Lung (tissue), 12 donors: ENCODE measurements around the gene IGFBP6. TPM values are rescaled to one million over a fixed set of nuclear protein-coding genes. Genes with fewer than 3 reads are reported as not detected.

Source experiments
- ATAC-seq: fragments of 200-7000 bp; cut with Tn5 transposase; one replicate; pipeline ENCODE4 v1.9.1; 2020; ENCODE audit warnings: moderate number of reproducible peaks; ENCODE audit not compliant: insufficient read depth, low FRiP score
- DNase-seq, 3 donors: peaks; one replicate each; pipeline ENCODE4 v3.0.0-alpha.2; 2013 to 2017
- H3K27ac ChIP-seq, 2 donors: one replicate each; pipeline ENCODE4 v1.5.1; 2013; ENCODE audit warnings: mild to moderate bottlenecking in 2 of 2, moderate library complexity in 2 of 2, control low read depth in 1 of 2, inconsistent platforms in 1 of 2, low read depth in 1 of 2, low read length in 1 of 2
- H3K27me3 ChIP-seq, 3 donors: one replicate each; pipeline ENCODE4 v1.5.1; 2013; ENCODE audit warnings: low read length in 2 of 3; ENCODE audit not compliant: control insufficient read depth in 3 of 3, insufficient read depth in 3 of 3
- H3K36me3 ChIP-seq, 4 donors: one replicate each; pipeline ENCODE4 v1.5.1; 2013; ENCODE audit warnings: low read length in 4 of 4, mild to moderate bottlenecking in 1 of 4, moderate library complexity in 1 of 4; ENCODE audit not compliant: control insufficient read depth in 4 of 4, insufficient read depth in 4 of 4
- H3K4me1 ChIP-seq, 5 donors: one replicate each; pipeline ENCODE4 v1.5.1; 2013; ENCODE audit warnings: low read length in 5 of 5, mild to moderate bottlenecking in 2 of 5, moderate library complexity in 1 of 5; ENCODE audit not compliant: control insufficient read depth in 5 of 5, insufficient read depth in 5 of 5
- H3K4me3 ChIP-seq: one replicate; pipeline ENCODE4 v1.5.1; 2013; ENCODE audit warnings: mild to moderate bottlenecking, control low read depth, moderate library complexity
- H3K9ac ChIP-seq, 2 donors: one replicate each; pipeline ENCODE4 v1.5.1; 2013; ENCODE audit warnings: low read length in 2 of 2, control low read depth in 1 of 2; ENCODE audit not compliant: insufficient read depth in 1 of 2
- H3K9me3 ChIP-seq, 4 donors: one replicate each; pipeline ENCODE4 v1.5.1; 2013; ENCODE audit warnings: low read length in 3 of 4, mild to moderate bottlenecking in 1 of 4, moderate library complexity in 1 of 4; ENCODE audit not compliant: control insufficient read depth in 4 of 4, insufficient read depth in 3 of 4
- CTCF ChIP-seq: IDR thresholded peaks from 2 replicates; pipeline ENCODE4 v1.5.1; 2012; ENCODE audit warnings: mild to moderate bottlenecking; ENCODE audit errors: control extremely low read depth, extremely low read depth
- WGBS, 2 donors: extraction: QIAGEN DNeasy Blood & Tissue Kit; methylation state at CpG; one replicate each; pipeline ENCODE4 v1.1.7; 2013; 5-methylcytosine and 5-hydroxymethylcytosine counted together
- polyA plus RNA-seq, 2 donors: library from polyadenylated mRNA; stranded (reverse); fragments of 200-250 nt; gene quantifications; one replicate each; pipeline ENCODE4 v1.2.1, GENCODE V29; 2013
- total RNA-seq, 2 donors: library from RNA; depleted of rRNA in 1 of 2; stranded (reverse); fragments of >200 nt in 1 of 2; gene quantifications; one replicate each; pipeline ENCODE4 v1.2.1, GENCODE V29; 2014 to 2021
- donor health status: control.
- donor health status: control.
- donor health status: Bipolar disorder and iron deficiency.
- donor health status: healthy.
- donor health status: DM: yes; HTN: yes; CAD: no.

Gene IGFBP6
- total and polyA plus RNA-seq, 4 donors: 15.9 to 75.0 (median 29.2) TPM

- WGBS, 2 donors: 90 to 91% methylated on average over 7 of the region's 7 CpGs
Observed at GRCh38 chr12:53101266-53101665, 3.8 kb downstream of the IGFBP6 start.

DNA sequence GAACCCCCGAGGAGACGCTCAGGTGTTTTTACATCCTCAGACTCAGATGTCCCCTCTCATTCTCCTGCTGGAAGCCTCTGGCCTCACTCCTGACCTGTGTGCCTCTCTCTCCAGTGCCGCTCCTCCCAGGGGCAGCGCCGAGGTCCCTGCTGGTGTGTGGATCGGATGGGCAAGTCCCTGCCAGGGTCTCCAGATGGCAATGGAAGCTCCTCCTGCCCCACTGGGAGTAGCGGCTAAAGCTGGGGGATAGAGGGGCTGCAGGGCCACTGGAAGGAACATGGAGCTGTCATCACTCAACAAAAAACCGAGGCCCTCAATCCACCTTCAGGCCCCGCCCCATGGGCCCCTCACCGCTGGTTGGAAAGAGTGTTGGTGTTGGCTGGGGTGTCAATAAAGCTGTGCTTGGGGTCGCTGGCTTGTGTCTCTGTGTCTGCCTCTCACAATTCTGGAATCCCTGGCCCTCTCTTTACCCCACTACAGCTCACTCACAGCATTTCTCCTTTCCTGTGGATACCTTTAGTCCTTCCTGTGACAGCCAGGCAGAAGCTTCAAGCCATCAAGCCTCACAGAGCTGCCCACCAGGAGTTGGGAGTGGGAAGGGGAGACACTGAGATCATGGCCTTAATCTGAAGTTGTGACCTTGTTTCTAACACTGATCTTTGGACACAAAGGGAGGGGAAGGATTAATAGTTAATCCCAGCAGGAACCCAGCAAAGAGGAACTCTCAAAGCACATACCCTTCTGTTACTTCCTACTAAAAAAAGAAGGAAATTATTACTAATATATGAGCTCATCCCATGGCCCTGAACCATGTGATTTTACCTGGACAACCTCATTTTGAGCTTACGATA, 4.7 kb downstream of the IGFBP6 start:
- no peak overlapping the region for H3K9ac ChIP-seq
- no peak for TF ChIP-seq CTCF
- no peaks in the 10 kb centered on the region for H3K9me3 ChIP-seq
- H3K27ac ChIP-seq: no peak overlapping the region
- ATAC-seq (no peak), DNase-seq (no peak)
- H3K4me1 ChIP-seq: peaks cover 6 to 21% (median 9%) of the 10 kb centered on the region in 5 donors
- no peaks in the 10 kb centered on the region for H3K36me3 ChIP-seq
- WGBS, 2 donors: 85 to 88% methylated on average over 12 of the region's 12 CpGs
- no peak overlapping the region for H3K4me3 ChIP-seq
- H3K27me3 ChIP-seq: no peaks in the 10 kb centered on the region

More at GRCh38 chr12:53101266-53101665, 3.8 kb downstream of the IGFBP6 start:
- TF ChIP-seq CTCF: no peak
- Histone ChIP-seq H3K9ac (no peak overlapping the region), H3K36me3 (no peaks in the 10 kb centered on the region), H3K4me3 (no peak overlapping the region), H3K27ac (no peak overlapping the region), H3K27me3 (no peaks in the 10 kb centered on the region), H3K9me3 (no peaks in the 10 kb centered on the region), H3K4me1 (peaks cover 6 to 27% (median 13%) of the 10 kb centered on the region in 5 donors)
- no peak for DNase-seq
- no peak for ATAC-seq

GRCh38 chr12:53102883-53103807, 5.7 kb downstream of the IGFBP6 start, which contains the start of gene SOAT2:
TSS of gene SOAT2 (plus strand) at chr12:53103486. CDS start at chr12:53103578, 92 bp downstream.
- no peaks in the 10 kb centered on the region for H3K9me3 ChIP-seq
- WGBS, 2 donors: 72 to 81% methylated on average over 23 of the region's 23 CpGs
- TF ChIP-seq CTCF: no peak
- ATAC-seq (no peak), DNase-seq (peak in 1 of 3 donors; percentile 28)
- no peaks in the 10 kb centered on the region for H3K27me3 ChIP-seq
- H3K27ac ChIP-seq: no peak within 1 kb of the TSS
- H3K36me3 ChIP-seq: no peaks in the 10 kb centered on the region
- peaks cover 4 to 17% (median 9%) of the 10 kb centered on the region in 5 donors for H3K4me1 ChIP-seq
- no peak within 1 kb of the TSS for H3K4me3 ChIP-seq
- H3K9ac ChIP-seq: no peak within 1 kb of the TSS
